Measurements from ENCODE around the gene COPS4.

Gene COPS4

GRCh38 chr4:83124111-83124780, 89.3 kb downstream of the COPS4 start:
- no peak for DNase-seq (ENCODE audit: low spot score)
